ENCODE results near the gene TPSB2.

TPSB2 gene

GRCh38 chr16:1206326-1206725, 23.7 kb downstream of the TPSB2 start:
- no peaks in the 10 kb centered on the region for H3K79me1 ChIP-seq (ENCODE audit: low read length)
- H3K4me2 ChIP-seq (ENCODE audit: low read length): no peak overlapping the region
- H2BK15ac ChIP-seq (replicated peaks; ENCODE audit: low read depth): no peak overlapping the region
- no peaks in the 10 kb centered on the region for H3K36me3 ChIP-seq (ENCODE audit: control insufficient read depth, insufficient read depth, low read length)
- no peaks in the 10 kb centered on the region for H3K27me3 ChIP-seq (ENCODE audit: insufficient read depth, low read length, poor library complexity)
- H4K8ac ChIP-seq (ENCODE audit: low read depth, low read length): no peak overlapping the region
- no peaks in the 10 kb centered on the region for H3K4me1 ChIP-seq (ENCODE audit: control insufficient read depth, low read depth, low read length)
- no peak overlapping the region for H3K4ac ChIP-seq (ENCODE audit: low read depth, low read length)
- no peak overlapping the region for H3K18ac ChIP-seq (ENCODE audit: low read length)
- H3K23ac ChIP-seq (ENCODE audit: low read length): no peak overlapping the region
- DNase-seq: peak; percentile 35
- no CpG with 5 or more reads among the region's 9 CpGs for WGBS (ENCODE audit: extremely low coverage, insufficient coverage, low lambda C conversion rate)
- H2AK5ac ChIP-seq (ENCODE audit: low read length): no peak overlapping the region
- H3K56ac ChIP-seq (ENCODE audit: low read length): no peak overlapping the region
- H2BK5ac ChIP-seq (ENCODE audit: low read length): no peak overlapping the region
- H3K4me3 ChIP-seq (ENCODE audit: low read length): no peak overlapping the region
- H4K5ac ChIP-seq (ENCODE audit: low read length): no peak overlapping the region
- H2BK120ac ChIP-seq (ENCODE audit: low read depth, low read length): no peak overlapping the region
- no peak overlapping the region for H3K27ac ChIP-seq (ENCODE audit: low read depth, low read length)
- H3K9ac ChIP-seq (ENCODE audit: low read length): no peak overlapping the region
- H3K79me2 ChIP-seq (ENCODE audit: control insufficient read depth, insufficient read depth, low read length): no peaks in the 10 kb centered on the region

- H4K8ac ChIP-seq (ENCODE audit: low read depth, low read length): no peak overlapping the region
- no peak overlapping the region for H2BK5ac ChIP-seq (ENCODE audit: low read length)
- H3K18ac ChIP-seq (ENCODE audit: low read length): no peak overlapping the region
- H3K56ac ChIP-seq (ENCODE audit: low read length): no peak overlapping the region
- H3K79me1 ChIP-seq (ENCODE audit: low read length): no peaks in the 10 kb centered on the region
- no peaks in the 10 kb centered on the region for H3K4me1 ChIP-seq (ENCODE audit: control insufficient read depth, low read depth, low read length)
- WGBS (ENCODE audit: extremely low coverage, insufficient coverage, low lambda C conversion rate): no CpG with 5 or more reads among the region's 21 CpGs
- H3K79me2 ChIP-seq (ENCODE audit: control insufficient read depth, insufficient read depth, low read length): no peaks in the 10 kb centered on the region
- H2BK15ac ChIP-seq (replicated peaks; ENCODE audit: low read depth): no peak overlapping the region
- H3K4me2 ChIP-seq (ENCODE audit: low read length): no peak overlapping the region
- H4K5ac ChIP-seq (ENCODE audit: low read length): no peak overlapping the region
- H2AK5ac ChIP-seq (ENCODE audit: low read length): no peak overlapping the region
- H3K36me3 ChIP-seq (ENCODE audit: control insufficient read depth, insufficient read depth, low read length): no peaks in the 10 kb centered on the region
- no peak for DNase-seq
- no peak overlapping the region for H3K4me3 ChIP-seq (ENCODE audit: low read length)
- H3K27ac ChIP-seq (ENCODE audit: low read depth, low read length): no peak overlapping the region
- H2BK120ac ChIP-seq (ENCODE audit: low read depth, low read length): no peak overlapping the region
- H3K9ac ChIP-seq (ENCODE audit: low read length): no peak overlapping the region
- H3K4ac ChIP-seq (ENCODE audit: low read depth, low read length): no peak overlapping the region
- H3K27me3 ChIP-seq (ENCODE audit: insufficient read depth, low read length, poor library complexity): no peaks in the 10 kb centered on the region
- H3K23ac ChIP-seq (ENCODE audit: low read length): no peak overlapping the region
These were observed 25.1 kb downstream of the TPSB2 start for GRCh38 chr16:1204933-1205332.

GRCh38 chr16:1202274-1202673, 27.7 kb downstream of the TPSB2 start:
- Histone ChIP-seq H3K4ac (ENCODE audit: low read depth, low read length) (no peak overlapping the region), H3K79me1 (ENCODE audit: low read length) (no peaks in the 10 kb centered on the region), H3K4me2 (ENCODE audit: low read length) (no peak overlapping the region), H4K8ac (ENCODE audit: low read depth, low read length) (no peak overlapping the region), H3K9ac (ENCODE audit: low read length) (no peak overlapping the region), H3K4me1 (ENCODE audit: control insufficient read depth, low read depth, low read length) (no peaks in the 10 kb centered on the region), H3K27ac (ENCODE audit: low read depth, low read length) (no peak overlapping the region), H4K5ac (ENCODE audit: low read length) (no peak overlapping the region), H3K56ac (ENCODE audit: low read length) (no peak overlapping the region), H3K27me3 (ENCODE audit: insufficient read depth, low read length, poor library complexity) (no peaks in the 10 kb centered on the region), H3K23ac (ENCODE audit: low read length) (no peak overlapping the region), H2BK5ac (ENCODE audit: low read length) (no peak overlapping the region), H2AK5ac (ENCODE audit: low read length) (no peak overlapping the region), H3K79me2 (ENCODE audit: control insufficient read depth, insufficient read depth, low read length) (no peaks in the 10 kb centered on the region), H3K18ac (ENCODE audit: low read length) (no peak overlapping the region), H2BK120ac (ENCODE audit: low read depth, low read length) (no peak overlapping the region), H2BK15ac (replicated peaks; ENCODE audit: low read depth) (no peak overlapping the region), H3K4me3 (ENCODE audit: low read length) (no peak overlapping the region), H3K36me3 (ENCODE audit: control insufficient read depth, insufficient read depth, low read length) (no peaks in the 10 kb centered on the region)
- DNase-seq: no peak
- no CpG with 5 or more reads among the region's 18 CpGs for WGBS (ENCODE audit: extremely low coverage, insufficient coverage, low lambda C conversion rate)

GRCh38 chr16:1201444-1201843, 28.5 kb downstream of the TPSB2 start:
- no peak overlapping the region for H3K9ac ChIP-seq (ENCODE audit: low read length)
- DNase-seq: no peak
- no peaks in the 10 kb centered on the region for H3K36me3 ChIP-seq (ENCODE audit: control insufficient read depth, insufficient read depth, low read length)
- H3K27ac ChIP-seq (ENCODE audit: low read depth, low read length): no peak overlapping the region
- no peaks in the 10 kb centered on the region for H3K4me1 ChIP-seq (ENCODE audit: control insufficient read depth, low read depth, low read length)
- H2BK5ac ChIP-seq (ENCODE audit: low read length): no peak overlapping the region
- no peak overlapping the region for H4K8ac ChIP-seq (ENCODE audit: low read depth, low read length)
- no peak overlapping the region for H3K4me2 ChIP-seq (ENCODE audit: low read length)
- H2AK5ac ChIP-seq (ENCODE audit: low read length): no peak overlapping the region
- no peak overlapping the region for H3K4ac ChIP-seq (ENCODE audit: low read depth, low read length)
- WGBS (ENCODE audit: extremely low coverage, insufficient coverage, low lambda C conversion rate): no CpG with 5 or more reads among the region's 25 CpGs
- H3K56ac ChIP-seq (ENCODE audit: low read length): no peak overlapping the region
- H2BK15ac ChIP-seq (replicated peaks; ENCODE audit: low read depth): no peak overlapping the region
- no peak overlapping the region for H2BK120ac ChIP-seq (ENCODE audit: low read depth, low read length)
- H3K79me1 ChIP-seq (ENCODE audit: low read length): no peaks in the 10 kb centered on the region
- H3K79me2 ChIP-seq (ENCODE audit: control insufficient read depth, insufficient read depth, low read length): no peaks in the 10 kb centered on the region
- no peaks in the 10 kb centered on the region for H3K27me3 ChIP-seq (ENCODE audit: insufficient read depth, low read length, poor library complexity)
- no peak overlapping the region for H3K23ac ChIP-seq (ENCODE audit: low read length)
- no peak overlapping the region for H3K18ac ChIP-seq (ENCODE audit: low read length)
- no peak overlapping the region for H3K4me3 ChIP-seq (ENCODE audit: low read length)
- no peak overlapping the region for H4K5ac ChIP-seq (ENCODE audit: low read length)

- Histone ChIP-seq H3K27me3 (ENCODE audit: insufficient read depth, low read length, poor library complexity) (no peaks in the 10 kb centered on the region), H2AK5ac (ENCODE audit: low read length) (no peak overlapping the region), H3K56ac (ENCODE audit: low read length) (no peak overlapping the region), H2BK5ac (ENCODE audit: low read length) (no peak overlapping the region), H4K5ac (ENCODE audit: low read length) (no peak overlapping the region), H2BK120ac (ENCODE audit: low read depth, low read length) (no peak overlapping the region), H3K4ac (ENCODE audit: low read depth, low read length) (no peak overlapping the region), H3K23ac (ENCODE audit: low read length) (no peak overlapping the region), H3K36me3 (ENCODE audit: control insufficient read depth, insufficient read depth, low read length) (no peaks in the 10 kb centered on the region), H4K8ac (ENCODE audit: low read depth, low read length) (no peak overlapping the region), H3K4me1 (ENCODE audit: control insufficient read depth, low read depth, low read length) (no peaks in the 10 kb centered on the region), H3K18ac (ENCODE audit: low read length) (no peak overlapping the region), H3K9ac (ENCODE audit: low read length) (no peak overlapping the region), H3K4me2 (ENCODE audit: low read length) (no peak overlapping the region), H3K27ac (ENCODE audit: low read depth, low read length) (no peak overlapping the region), H3K79me1 (ENCODE audit: low read length) (no peaks in the 10 kb centered on the region), H3K4me3 (ENCODE audit: low read length) (no peak overlapping the region), H3K79me2 (ENCODE audit: control insufficient read depth, insufficient read depth, low read length) (no peaks in the 10 kb centered on the region), H2BK15ac (replicated peaks; ENCODE audit: low read depth) (no peak overlapping the region)
- no CpG with 5 or more reads among the region's 38 CpGs for WGBS (ENCODE audit: extremely low coverage, insufficient coverage, low lambda C conversion rate)
- DNase-seq: no peak
These were observed 29.9 kb downstream of the TPSB2 start for GRCh38 chr16:1200014-1200627.

GRCh38 chr16:1199347-1200013, 30.5 kb downstream of the TPSB2 start:
- Histone ChIP-seq H3K4me1 (ENCODE audit: control insufficient read depth, low read depth, low read length) (no peaks in the 10 kb centered on the region), H3K4me3 (ENCODE audit: low read length) (no peak overlapping the region), H3K79me1 (ENCODE audit: low read length) (no peaks in the 10 kb centered on the region), H4K8ac (ENCODE audit: low read depth, low read length) (no peak overlapping the region), H2AK5ac (ENCODE audit: low read length) (no peak overlapping the region), H2BK5ac (ENCODE audit: low read length) (no peak overlapping the region), H2BK15ac (replicated peaks; ENCODE audit: low read depth) (no peak overlapping the region), H3K79me2 (ENCODE audit: control insufficient read depth, insufficient read depth, low read length) (no peaks in the 10 kb centered on the region), H3K9ac (ENCODE audit: low read length) (no peak overlapping the region), H3K27me3 (ENCODE audit: insufficient read depth, low read length, poor library complexity) (no peaks in the 10 kb centered on the region), H3K23ac (ENCODE audit: low read length) (no peak overlapping the region), H4K5ac (ENCODE audit: low read length) (no peak overlapping the region), H3K56ac (ENCODE audit: low read length) (no peak overlapping the region), H3K4ac (ENCODE audit: low read depth, low read length) (no peak overlapping the region), H3K36me3 (ENCODE audit: control insufficient read depth, insufficient read depth, low read length) (no peaks in the 10 kb centered on the region), H3K18ac (ENCODE audit: low read length) (no peak overlapping the region), H3K27ac (ENCODE audit: low read depth, low read length) (no peak overlapping the region), H2BK120ac (ENCODE audit: low read depth, low read length) (no peak overlapping the region), H3K4me2 (ENCODE audit: low read length) (no peak overlapping the region)
- DNase-seq: no peak
- WGBS (ENCODE audit: extremely low coverage, insufficient coverage, low lambda C conversion rate): no CpG with 5 or more reads among the region's 19 CpGs
